WTC11 (cell line): ENCODE results near the gene GPI. TPM values are rescaled to one million over a fixed set of nuclear protein-coding genes. Genes with fewer than 3 reads are reported as not detected.

Source experiments
- ATAC-seq: fragments of 200-7000 bp; cut with Tn5 transposase; 2 replicates; pipeline ENCODE4 v1.10.0; 2021; ENCODE audit warnings: mild to moderate bottlenecking, moderate library complexity
- CTCF ChIA-PET: fragments of 300-600 bp; sonication (Branson Sonifier 250); formaldehyde crosslinking; loops from one replicate; lab custom pipeline; 2021; ENCODE audit warnings: antibody characterized with exemption; lab: Charles Lee
- POLR2A ChIA-PET: fragments of 350-600 bp; sonication (Branson Sonifier 250); formaldehyde crosslinking; loops from one replicate; lab custom pipeline; 2021; ENCODE audit warnings: antibody characterized with exemption; lab: Charles Lee
- DNase-seq: peaks from one replicate; pipeline ENCODE4 v3.0.0; 2021; ENCODE audit warnings: low spot score
- H3K27ac Mint-ChIP-seq: 2 replicates; pipeline ENCODE4 v1.8.0; 2021; ENCODE audit warnings: mixed read lengths
- H3K27me3 Mint-ChIP-seq: 2 replicates; pipeline ENCODE4 v1.8.0; 2021; ENCODE audit warnings: low read depth, mild to moderate bottlenecking, moderate library complexity, mixed read lengths
- H3K36me3 Mint-ChIP-seq: 2 replicates; pipeline ENCODE4 v1.8.0; 2021; ENCODE audit warnings: mixed read lengths
- H3K4me1 Mint-ChIP-seq: 2 replicates; pipeline ENCODE4 v1.8.0; 2022; ENCODE audit warnings: mixed read lengths
- H3K4me3 Mint-ChIP-seq: 2 replicates; pipeline ENCODE4 v1.8.0; 2021; ENCODE audit warnings: mild to moderate bottlenecking, moderate library complexity, mixed read lengths
- H3K9me3 Mint-ChIP-seq: 2 replicates; pipeline ENCODE4 v1.8.0; 2021; ENCODE audit warnings: mixed read lengths
- AR ChIP-seq: fragments of 250-450 bp; sonication (Bioruptor Pico); IDR thresholded peaks from 2 replicates; pipeline ENCODE4 v1.9.0; 2021; ENCODE audit warnings: mild to moderate bottlenecking
- ATF6 ChIP-seq: sonication (generic); formaldehyde crosslinking; IDR thresholded peaks from 2 replicates; pipeline ENCODE4 v1.8.1; 2023; ENCODE audit warnings: mild to moderate bottlenecking, missing genetic modification reagents
- E2F1 ChIP-seq: sonication (generic); formaldehyde crosslinking; IDR thresholded peaks from 2 replicates; pipeline ENCODE4 v1.8.0; 2022; ENCODE audit warnings: mild to moderate bottlenecking, missing genetic modification reagents
- E2F4 ChIP-seq: sonication (generic); formaldehyde crosslinking; IDR thresholded peaks from 2 replicates; pipeline ENCODE4 v1.8.1; 2022; ENCODE audit warnings: low read depth, mild to moderate bottlenecking, moderate library complexity, missing genetic modification reagents, borderline replicate concordance
- GRHL2 ChIP-seq: fragments of 250-450 bp; sonication (Bioruptor Pico); IDR thresholded peaks from 2 replicates; pipeline ENCODE4 v1.8.0; 2022; ENCODE audit warnings: mild to moderate bottlenecking, moderate library complexity; ENCODE audit not compliant: insufficient replicate concordance, severe bottlenecking
- GTF2I ChIP-seq: fragments of 250-450 bp; sonication (Bioruptor Pico); conservative IDR thresholded peaks from 2 replicates; pipeline ENCODE4 v1.4.0; 2021; ENCODE audit warnings: mild to moderate bottlenecking
- HMGXB4 ChIP-seq: sonication (generic); formaldehyde crosslinking; IDR thresholded peaks from 2 replicates; pipeline ENCODE4 v1.8.1; 2023; ENCODE audit warnings: mild to moderate bottlenecking, moderate library complexity, missing genetic modification reagents
- JUN ChIP-seq: sonication (generic); formaldehyde crosslinking; IDR thresholded peaks from 2 replicates; pipeline ENCODE4 v1.8.0; 2023; ENCODE audit warnings: mild to moderate bottlenecking, missing genetic modification reagents
- MYBL2 ChIP-seq: sonication (generic); formaldehyde crosslinking; IDR thresholded peaks from 2 replicates; pipeline ENCODE4 v1.8.1; 2023; ENCODE audit warnings: mild to moderate bottlenecking, moderate library complexity, missing genetic modification reagents
- SMAD3 ChIP-seq: sonication (generic); formaldehyde crosslinking; IDR thresholded peaks from 2 replicates; pipeline ENCODE4 v1.8.0; 2022; ENCODE audit warnings: missing genetic modification reagents, mild to moderate bottlenecking, borderline replicate concordance
- STAT6 ChIP-seq: sonication (generic); formaldehyde crosslinking; conservative IDR thresholded peaks from 2 replicates; pipeline ENCODE4 v1.8.1; 2023; ENCODE audit warnings: mild to moderate bottlenecking, low read depth, missing genetic modification reagents, moderate library complexity
- TCF7 ChIP-seq: sonication (generic); formaldehyde crosslinking; IDR thresholded peaks from 2 replicates; pipeline ENCODE4 v1.8.0; 2022; ENCODE audit warnings: mild to moderate bottlenecking, low read depth, missing genetic modification reagents, moderate library complexity
- TEAD4 ChIP-seq: sonication (generic); formaldehyde crosslinking; IDR thresholded peaks from 2 replicates; pipeline ENCODE4 v1.8.0; 2022; ENCODE audit warnings: mild to moderate bottlenecking, missing genetic modification reagents
- ZNF138 ChIP-seq: sonication (generic); formaldehyde crosslinking; conservative IDR thresholded peaks from 2 replicates; pipeline ENCODE4 v1.8.1; 2022; ENCODE audit warnings: mild to moderate bottlenecking, moderate library complexity, missing genetic modification reagents
- total RNA-seq: library from RNA; stranded (reverse); gene quantifications from 3 replicates; pipeline ENCODE4 v1.2.3, GENCODE V29; 2021

Gene GPI
- total RNA-seq, 1 experiment from 2014 or later, result 389 TPM

GRCh38 chr19:34320277-34320676 lies 44.7 kb upstream of the GPI start:
- Mint-ChIP-seq H3K4me3 (no peak overlapping the region), H3K36me3 (peaks cover 15% of the 10 kb centered on the region), H3K4me1 (peaks cover 22% of the 10 kb centered on the region), H3K27ac (no peak overlapping the region), H3K27me3 (no peaks in the 10 kb centered on the region), H3K9me3 (no peaks in the 10 kb centered on the region)
- no peak for DNase-seq
- no peak for TF ChIP-seq AR (CRISPR knock-in tag)
- TF ChIP-seq GRHL2, result no peak
- TF ChIP-seq ZNF138 (CRISPR knock-in tag), result no peak
- no peak for TF ChIP-seq E2F4 (CRISPR knock-in tag)
- no peak for TF ChIP-seq TCF7 (CRISPR knock-in tag)
- no peak for TF ChIP-seq TEAD4 (CRISPR knock-in tag)
- TF ChIP-seq STAT6 (CRISPR knock-in tag), result no peak
- TF ChIP-seq MYBL2 (CRISPR knock-in tag), result no peak
- no peak for TF ChIP-seq GTF2I (CRISPR knock-in tag)
- no peak for TF ChIP-seq SMAD3 (CRISPR knock-in tag)
- no peak for TF ChIP-seq HMGXB4 (CRISPR knock-in tag)
- TF ChIP-seq ATF6 (CRISPR knock-in tag), result no peak
- no peak for TF ChIP-seq E2F1
- TF ChIP-seq JUN, result no peak
- CTCF ChIA-PET, result interaction anchor here (0.6 kb wide), 1 partner anchor 42 kb away, joined by 3 read pairs; no protein-coding TSS in a partner anchor
- no peak for ATAC-seq
- POLR2A ChIA-PET, result no interaction called here
